ENCODE data around the gene SNRNP200.

DNA sequence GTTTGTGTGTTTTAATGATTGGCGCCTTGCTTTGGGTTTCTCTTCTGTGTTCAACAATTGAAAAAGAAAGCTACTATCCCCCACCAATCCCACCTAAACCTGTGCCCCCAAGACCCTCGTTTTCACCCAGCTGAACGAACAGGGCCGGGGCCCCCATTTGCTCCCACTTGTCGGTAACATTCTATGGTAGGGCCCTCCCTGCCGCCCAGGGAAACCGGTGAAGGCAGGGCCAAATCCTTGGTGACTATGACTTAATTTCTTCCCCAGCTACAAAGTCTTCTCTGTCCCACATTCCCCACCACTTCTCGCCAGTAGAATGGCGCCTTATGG, 598 bp upstream of the SNRNP200 start:
- TF ChIP-seq, protein P1, sequence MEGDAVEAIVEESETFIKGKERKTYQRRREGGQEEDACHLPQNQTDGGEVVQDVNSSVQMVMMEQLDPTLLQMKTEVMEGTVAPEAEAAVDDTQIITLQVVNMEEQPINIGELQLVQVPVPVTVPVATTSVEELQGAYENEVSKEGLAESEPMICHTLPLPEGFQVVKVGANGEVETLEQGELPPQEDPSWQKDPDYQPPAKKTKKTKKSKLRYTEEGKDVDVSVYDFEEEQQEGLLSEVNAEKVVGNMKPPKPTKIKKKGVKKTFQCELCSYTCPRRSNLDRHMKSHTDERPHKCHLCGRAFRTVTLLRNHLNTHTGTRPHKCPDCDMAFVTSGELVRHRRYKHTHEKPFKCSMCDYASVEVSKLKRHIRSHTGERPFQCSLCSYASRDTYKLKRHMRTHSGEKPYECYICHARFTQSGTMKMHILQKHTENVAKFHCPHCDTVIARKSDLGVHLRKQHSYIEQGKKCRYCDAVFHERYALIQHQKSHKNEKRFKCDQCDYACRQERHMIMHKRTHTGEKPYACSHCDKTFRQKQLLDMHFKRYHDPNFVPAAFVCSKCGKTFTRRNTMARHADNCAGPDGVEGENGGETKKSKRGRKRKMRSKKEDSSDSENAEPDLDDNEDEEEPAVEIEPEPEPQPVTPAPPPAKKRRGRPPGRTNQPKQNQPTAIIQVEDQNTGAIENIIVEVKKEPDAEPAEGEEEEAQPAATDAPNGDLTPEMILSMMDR (IDR thresholded peaks at IDR 0.05; ENCODE audit: insufficient read depth, low read depth, low read length) = no peak
- no peak for TF ChIP-seq EZH2 (IDR thresholded peaks at IDR 0.05; ENCODE audit: insufficient read depth, low read length)

All from astrocyte (in vitro differentiated cells and primary cell).